Neural cell (in vitro differentiated cells): Measurements from ENCODE around the gene VGLL2. TPM values are rescaled to one million over a fixed set of nuclear protein-coding genes. Genes with fewer than 3 reads are reported as not detected.

Source experiments
- H2AFZ ChIP-seq: fragments of 200-600, 300-800 bp; sonication (generic), shearing (Covaris generic); 2 replicates; pipeline ENCODE4 v1.6.0; 2014; ENCODE audit warnings: low read depth, mild to moderate bottlenecking, antibody characterized with exemption, low read length, moderate library complexity
- H3F3A ChIP-seq: fragments of 200-600 bp; shearing (Covaris generic); 2 replicates; pipeline ENCODE4 v1.6.1; 2016; ENCODE audit warnings: mild to moderate bottlenecking, moderate library complexity, mixed read lengths, antibody characterized with exemption, low read length; ENCODE audit not compliant: insufficient read depth, poor library complexity, severe bottlenecking
- H3K27ac ChIP-seq: fragments of 200-600, 300-800 bp; sonication (generic), shearing (Covaris generic); 2 replicates; pipeline ENCODE4 v1.5.1; 2014; ENCODE audit warnings: mild to moderate bottlenecking, low read length, moderate library complexity
- H3K27me3 ChIP-seq: fragments of 300-800, 200-600 bp; sonication (generic), shearing (Covaris generic); 2 replicates; pipeline ENCODE4 v1.6.0; 2014; ENCODE audit warnings: mild to moderate bottlenecking, low read depth, low read length, moderate library complexity; ENCODE audit not compliant: insufficient read depth
- H3K36me3 ChIP-seq: fragments of 300-800, 200-600 bp; sonication (generic), shearing (Covaris generic); 2 replicates; pipeline ENCODE4 v1.5.1; 2014; ENCODE audit warnings: mild to moderate bottlenecking, antibody characterized with exemption, low read length, moderate library complexity; ENCODE audit not compliant: insufficient read depth
- H3K4me2 ChIP-seq: fragments of 300-800, 200-600 bp; sonication (generic), shearing (Covaris generic); 2 replicates; pipeline ENCODE4 v1.6.0; 2014; ENCODE audit warnings: mild to moderate bottlenecking, low read length
- H3K4me3 ChIP-seq: fragments of 300-800, 200-600 bp; sonication (generic), shearing (Covaris generic); 2 replicates; pipeline ENCODE4 v1.5.1; 2014; ENCODE audit warnings: mild to moderate bottlenecking, low read length, moderate library complexity
- H3K79me2 ChIP-seq: fragments of 200-600 bp; shearing (Covaris generic); replicated peaks from 2 replicates; pipeline ENCODE4 v1.6.0; 2014; ENCODE audit warnings: mild to moderate bottlenecking, low read length, moderate library complexity; ENCODE audit not compliant: insufficient read depth
- H3K9ac ChIP-seq: fragments of 300-800, 200-600 bp; sonication (generic), shearing (Covaris generic); 2 replicates; pipeline ENCODE4 v1.6.1; 2016; ENCODE audit warnings: mild to moderate bottlenecking, low read length, mixed read lengths
- H3K9me2 ChIP-seq: fragments of 200-600 bp; shearing (Covaris generic); 2 replicates; pipeline ENCODE4 v1.6.1; 2016; ENCODE audit warnings: mild to moderate bottlenecking, low read length, mixed read lengths; ENCODE audit not compliant: insufficient read depth
- H3K9me3 ChIP-seq: fragments of 200-600, 300-800 bp; sonication (generic), shearing (Covaris generic); 2 replicates; pipeline ENCODE4 v1.6.1; 2016; ENCODE audit warnings: mild to moderate bottlenecking, mixed run types, low read length, moderate library complexity, mixed read lengths
- H4K20me1 ChIP-seq: fragments of 200-600 bp; shearing (Covaris generic); 2 replicates; pipeline ENCODE4 v1.6.1; 2016; ENCODE audit warnings: mild to moderate bottlenecking, mixed run types; ENCODE audit not compliant: insufficient read depth
- EP300 ChIP-seq: fragments of 450-650 bp; conservative IDR thresholded peaks from 2 replicates; pipeline ENCODE4 v1.6.1; 2014; ENCODE audit warnings: antibody characterized with exemption, mild to moderate bottlenecking, moderate library complexity; ENCODE audit not compliant: poor library complexity, severe bottlenecking
- EZH2 ChIP-seq: fragments of 200-600, 300-800 bp; shearing (Covaris generic), sonication (generic); IDR thresholded peaks from 2 replicates; pipeline ENCODE4 v1.6.1; 2014; ENCODE audit warnings: antibody characterized with exemption, low read length, borderline replicate concordance, mild to moderate bottlenecking; ENCODE audit not compliant: insufficient read depth, poor library complexity, severe bottlenecking
- MXI1 ChIP-seq: fragments of 450-650 bp; conservative IDR thresholded peaks from 2 replicates; pipeline ENCODE4 v1.6.1; 2014; ENCODE audit warnings: antibody characterized with exemption, mild to moderate bottlenecking; ENCODE audit not compliant: poor library complexity, severe bottlenecking
- POLR2AphosphoS5 ChIP-seq: IDR thresholded peaks from 2 replicates; pipeline ENCODE4 v1.6.1; 2012
- RAD21 ChIP-seq: fragments of 450-650 bp; conservative IDR thresholded peaks from 2 replicates; pipeline ENCODE4 v1.6.1; 2014; ENCODE audit warnings: antibody characterized with exemption, mild to moderate bottlenecking, moderate library complexity
- SMC3 ChIP-seq: fragments of 450-650 bp; conservative IDR thresholded peaks from 2 replicates; pipeline ENCODE4 v1.6.1; 2014; ENCODE audit warnings: antibody characterized with exemption, mild to moderate bottlenecking, moderate library complexity; ENCODE audit not compliant: poor library complexity
- TAF1 ChIP-seq: IDR thresholded peaks from 2 replicates; pipeline ENCODE4 v1.6.1; 2012; ENCODE audit warnings: low read depth
- polyA plus RNA-seq: library from polyadenylated mRNA; depleted of rRNA; stranded (reverse); fragments of >200 nt; gene quantifications from 2 replicates; pipeline ENCODE4 v1.2.3, GENCODE V29; 2014
- TF ChIP-seq, protein P1 (sequence below): fragments of 450-650 bp; IDR thresholded peaks from 2 replicates; pipeline ENCODE4 v1.5.1; 2014; ENCODE audit warnings: antibody characterized with exemption, mild to moderate bottlenecking, moderate library complexity; ENCODE audit not compliant: poor library complexity, severe bottlenecking
- TF ChIP-seq, protein P2 (sequence below): IDR thresholded peaks from 2 replicates; pipeline ENCODE4 v1.6.1; 2012; ENCODE audit warnings: borderline replicate concordance

Gene VGLL2
- polyA plus RNA-seq, 1 donor from 2014 or later = not detected

DNA sequence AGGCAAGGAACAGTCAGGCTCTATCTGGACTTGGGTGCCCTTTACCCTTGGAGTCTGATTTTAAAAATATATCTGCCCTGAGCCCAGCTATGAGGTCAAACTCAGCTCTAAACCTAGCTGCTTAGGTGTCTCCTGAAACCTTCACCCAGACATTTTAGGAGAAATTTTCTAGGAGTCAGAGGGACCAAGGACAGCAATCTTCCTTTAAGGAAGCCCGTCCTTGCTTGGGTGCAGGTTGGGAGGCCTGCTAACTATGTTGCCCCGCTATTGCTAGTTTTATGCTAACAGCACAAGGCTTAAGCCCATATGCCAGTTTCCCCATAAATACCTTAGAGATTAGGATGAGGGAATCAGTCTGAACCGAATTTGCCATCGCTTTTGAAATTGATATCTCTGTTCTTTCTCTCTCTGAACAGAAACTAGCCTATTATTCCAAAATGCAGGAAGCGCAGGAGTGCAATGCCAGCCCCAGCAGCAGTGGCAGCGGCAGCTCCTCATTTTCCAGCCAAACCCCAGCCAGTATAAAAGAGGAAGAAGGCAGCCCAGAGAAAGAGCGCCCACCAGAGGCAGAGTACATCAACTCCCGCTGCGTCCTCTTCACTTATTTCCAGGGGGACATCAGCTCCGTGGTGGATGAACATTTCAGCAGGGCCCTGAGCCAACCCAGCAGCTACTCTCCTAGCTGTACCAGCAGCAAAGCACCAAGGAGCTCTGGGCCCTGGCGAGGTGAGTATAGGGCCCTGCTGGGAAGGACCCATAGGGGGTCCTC lies 2.6 kb downstream of the VGLL2 start:
- TF ChIP-seq, protein P1, sequence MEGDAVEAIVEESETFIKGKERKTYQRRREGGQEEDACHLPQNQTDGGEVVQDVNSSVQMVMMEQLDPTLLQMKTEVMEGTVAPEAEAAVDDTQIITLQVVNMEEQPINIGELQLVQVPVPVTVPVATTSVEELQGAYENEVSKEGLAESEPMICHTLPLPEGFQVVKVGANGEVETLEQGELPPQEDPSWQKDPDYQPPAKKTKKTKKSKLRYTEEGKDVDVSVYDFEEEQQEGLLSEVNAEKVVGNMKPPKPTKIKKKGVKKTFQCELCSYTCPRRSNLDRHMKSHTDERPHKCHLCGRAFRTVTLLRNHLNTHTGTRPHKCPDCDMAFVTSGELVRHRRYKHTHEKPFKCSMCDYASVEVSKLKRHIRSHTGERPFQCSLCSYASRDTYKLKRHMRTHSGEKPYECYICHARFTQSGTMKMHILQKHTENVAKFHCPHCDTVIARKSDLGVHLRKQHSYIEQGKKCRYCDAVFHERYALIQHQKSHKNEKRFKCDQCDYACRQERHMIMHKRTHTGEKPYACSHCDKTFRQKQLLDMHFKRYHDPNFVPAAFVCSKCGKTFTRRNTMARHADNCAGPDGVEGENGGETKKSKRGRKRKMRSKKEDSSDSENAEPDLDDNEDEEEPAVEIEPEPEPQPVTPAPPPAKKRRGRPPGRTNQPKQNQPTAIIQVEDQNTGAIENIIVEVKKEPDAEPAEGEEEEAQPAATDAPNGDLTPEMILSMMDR = no peak
- TF ChIP-seq POLR2AphosphoS5 = no peak
- TF ChIP-seq MXI1 = no peak
- TF ChIP-seq RAD21 = no peak
- TF ChIP-seq EP300 = no peak
- TF ChIP-seq, protein P2, sequence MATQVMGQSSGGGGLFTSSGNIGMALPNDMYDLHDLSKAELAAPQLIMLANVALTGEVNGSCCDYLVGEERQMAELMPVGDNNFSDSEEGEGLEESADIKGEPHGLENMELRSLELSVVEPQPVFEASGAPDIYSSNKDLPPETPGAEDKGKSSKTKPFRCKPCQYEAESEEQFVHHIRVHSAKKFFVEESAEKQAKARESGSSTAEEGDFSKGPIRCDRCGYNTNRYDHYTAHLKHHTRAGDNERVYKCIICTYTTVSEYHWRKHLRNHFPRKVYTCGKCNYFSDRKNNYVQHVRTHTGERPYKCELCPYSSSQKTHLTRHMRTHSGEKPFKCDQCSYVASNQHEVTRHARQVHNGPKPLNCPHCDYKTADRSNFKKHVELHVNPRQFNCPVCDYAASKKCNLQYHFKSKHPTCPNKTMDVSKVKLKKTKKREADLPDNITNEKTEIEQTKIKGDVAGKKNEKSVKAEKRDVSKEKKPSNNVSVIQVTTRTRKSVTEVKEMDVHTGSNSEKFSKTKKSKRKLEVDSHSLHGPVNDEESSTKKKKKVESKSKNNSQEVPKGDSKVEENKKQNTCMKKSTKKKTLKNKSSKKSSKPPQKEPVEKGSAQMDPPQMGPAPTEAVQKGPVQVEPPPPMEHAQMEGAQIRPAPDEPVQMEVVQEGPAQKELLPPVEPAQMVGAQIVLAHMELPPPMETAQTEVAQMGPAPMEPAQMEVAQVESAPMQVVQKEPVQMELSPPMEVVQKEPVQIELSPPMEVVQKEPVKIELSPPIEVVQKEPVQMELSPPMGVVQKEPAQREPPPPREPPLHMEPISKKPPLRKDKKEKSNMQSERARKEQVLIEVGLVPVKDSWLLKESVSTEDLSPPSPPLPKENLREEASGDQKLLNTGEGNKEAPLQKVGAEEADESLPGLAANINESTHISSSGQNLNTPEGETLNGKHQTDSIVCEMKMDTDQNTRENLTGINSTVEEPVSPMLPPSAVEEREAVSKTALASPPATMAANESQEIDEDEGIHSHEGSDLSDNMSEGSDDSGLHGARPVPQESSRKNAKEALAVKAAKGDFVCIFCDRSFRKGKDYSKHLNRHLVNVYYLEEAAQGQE = no peak
- TF ChIP-seq TAF1 = no peak
- no peak for TF ChIP-seq EZH2
- TF ChIP-seq SMC3 = no peak
- no peak overlapping the region for H2AFZ ChIP-seq
- no peak overlapping the region for H3K4me3 ChIP-seq
- no peak overlapping the region for H3K4me2 ChIP-seq
- H3K9ac ChIP-seq = no peak overlapping the region
- no peak overlapping the region for H3K27ac ChIP-seq
- H3K9me2 ChIP-seq = no peaks in the 10 kb centered on the region
- H3K36me3 ChIP-seq = no peaks in the 10 kb centered on the region
- H3K27me3 ChIP-seq = peaks cover 100% of the 10 kb centered on the region
- H3F3A ChIP-seq = no peaks in the 10 kb centered on the region
- no peaks in the 10 kb centered on the region for H3K79me2 ChIP-seq
- H3K9me3 ChIP-seq = no peaks in the 10 kb centered on the region
- H4K20me1 ChIP-seq = no peaks in the 10 kb centered on the region

DNA sequence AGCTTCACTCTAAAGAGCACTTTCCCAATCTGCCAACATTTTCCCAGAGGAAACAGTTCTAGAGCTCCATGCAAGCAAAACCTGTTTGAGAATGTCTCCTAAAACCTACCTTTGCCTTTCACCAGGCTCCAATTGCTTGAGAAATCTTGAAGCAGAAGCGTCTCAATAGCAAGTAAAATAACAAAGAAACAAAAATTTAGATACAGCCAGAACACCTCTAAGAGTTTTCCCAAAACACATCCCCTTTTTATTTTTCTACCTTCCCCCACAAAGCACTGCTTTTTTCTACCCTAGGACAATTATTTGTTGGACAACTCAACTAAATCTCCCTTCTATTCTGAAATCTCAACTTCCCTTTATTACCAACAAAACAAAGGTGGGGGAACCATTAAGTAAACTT lies 3.6 kb downstream of the VGLL2 start:
- no peak overlapping the region for H3K4me3 ChIP-seq
- no peak overlapping the region for H3K4me2 ChIP-seq
- H3K79me2 ChIP-seq = no peaks in the 10 kb centered on the region
- H3K27ac ChIP-seq = no peak overlapping the region
- H2AFZ ChIP-seq = no peak overlapping the region
- H4K20me1 ChIP-seq = no peaks in the 10 kb centered on the region
- peaks cover 100% of the 10 kb centered on the region for H3K27me3 ChIP-seq
- H3K9me3 ChIP-seq = no peaks in the 10 kb centered on the region
- no peaks in the 10 kb centered on the region for H3K36me3 ChIP-seq
- H3F3A ChIP-seq = no peaks in the 10 kb centered on the region
- H3K9me2 ChIP-seq = no peaks in the 10 kb centered on the region
- H3K9ac ChIP-seq = no peak overlapping the region
- no peak for TF ChIP-seq EZH2
- no peak for TF ChIP-seq TAF1
- peak; percentile 42 for TF ChIP-seq POLR2AphosphoS5
- no peak for TF ChIP-seq SMC3
